T-helper 9 cell (primary cell): ENCODE data around the gene NLRP6.
A peak's percentile ranks its signal among the peaks of the same experiment; 100 is the strongest.
"Not testable (repeated sequence)": the region's sequence is repeated elsewhere in the genome, so short reads cannot be mapped to it uniquely, and the experiment has no call there.

Source experiments
- DNase-seq: peaks from one replicate; pipeline ENCODE4 v3.0.0-alpha.2; 2020

The NLRP6 gene

DNA sequence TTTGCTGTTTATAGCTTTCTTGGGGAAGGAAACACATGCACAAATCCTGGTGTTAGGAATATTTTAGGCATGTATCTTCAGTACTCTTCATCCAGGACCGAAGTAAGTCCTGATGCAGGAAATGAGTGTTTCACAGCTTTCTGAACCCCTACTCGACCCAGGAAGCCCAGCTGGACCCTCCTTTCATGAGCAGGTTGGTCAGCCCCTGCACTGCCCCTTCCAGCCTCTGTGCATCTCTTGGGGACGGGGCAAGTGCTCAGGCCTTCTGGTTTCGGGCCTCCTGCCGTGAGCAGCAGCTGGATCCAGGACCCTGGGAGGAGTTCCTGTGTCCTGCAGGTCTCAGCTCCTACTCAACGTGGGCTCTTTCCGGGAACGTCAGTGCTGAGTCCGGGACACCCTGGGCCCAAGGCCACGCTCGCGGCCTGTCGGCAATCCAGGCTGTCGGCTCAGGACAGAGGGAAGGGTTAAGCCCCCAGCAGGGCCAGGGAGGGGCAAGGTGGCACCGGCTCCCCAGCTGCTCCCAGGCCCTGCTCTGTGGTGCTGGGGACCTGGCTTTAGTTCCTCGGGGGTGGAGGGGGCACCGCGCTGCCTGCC, 31.9 kb downstream of the NLRP6 start:
- not testable (repeated sequence) for DNase-seq

DNA sequence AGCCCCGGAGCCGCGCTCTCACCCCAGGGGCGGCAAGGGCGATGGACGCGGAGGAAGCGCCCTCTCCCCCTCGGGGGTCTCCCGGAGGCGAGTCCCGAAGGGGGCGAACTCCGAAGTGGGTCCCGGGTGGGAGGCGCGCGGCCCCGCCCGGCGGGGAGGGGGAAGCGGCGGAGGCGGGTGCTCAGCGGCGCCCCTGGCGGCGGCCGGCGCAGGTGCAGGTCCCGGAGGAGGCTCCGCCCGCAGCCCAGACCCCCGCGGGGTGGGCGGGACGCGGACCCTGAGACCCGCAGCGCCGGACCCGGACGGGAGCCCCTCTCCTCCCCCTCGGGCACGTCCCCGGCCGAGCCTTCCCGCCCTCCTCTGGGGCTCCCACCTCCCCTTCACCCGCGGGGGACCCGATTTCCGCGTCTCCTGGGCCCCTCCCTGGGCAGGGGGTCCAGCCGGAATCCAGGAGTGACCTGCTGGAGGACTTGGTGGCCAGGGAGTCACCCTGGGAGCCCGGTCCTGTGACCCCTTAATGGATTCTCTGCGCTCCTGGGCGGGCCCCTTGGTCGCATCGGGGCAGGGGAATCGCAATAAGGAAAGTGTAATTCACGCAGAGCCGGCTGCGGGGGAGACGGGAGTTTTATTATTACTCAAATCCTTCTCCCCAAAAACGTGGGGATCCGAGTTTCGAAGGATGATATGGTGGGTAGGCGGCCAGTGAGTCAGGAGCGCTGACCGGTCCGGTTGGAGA, 33.0 kb downstream of the NLRP6 start:
- not testable (repeated sequence) for DNase-seq

DNA sequence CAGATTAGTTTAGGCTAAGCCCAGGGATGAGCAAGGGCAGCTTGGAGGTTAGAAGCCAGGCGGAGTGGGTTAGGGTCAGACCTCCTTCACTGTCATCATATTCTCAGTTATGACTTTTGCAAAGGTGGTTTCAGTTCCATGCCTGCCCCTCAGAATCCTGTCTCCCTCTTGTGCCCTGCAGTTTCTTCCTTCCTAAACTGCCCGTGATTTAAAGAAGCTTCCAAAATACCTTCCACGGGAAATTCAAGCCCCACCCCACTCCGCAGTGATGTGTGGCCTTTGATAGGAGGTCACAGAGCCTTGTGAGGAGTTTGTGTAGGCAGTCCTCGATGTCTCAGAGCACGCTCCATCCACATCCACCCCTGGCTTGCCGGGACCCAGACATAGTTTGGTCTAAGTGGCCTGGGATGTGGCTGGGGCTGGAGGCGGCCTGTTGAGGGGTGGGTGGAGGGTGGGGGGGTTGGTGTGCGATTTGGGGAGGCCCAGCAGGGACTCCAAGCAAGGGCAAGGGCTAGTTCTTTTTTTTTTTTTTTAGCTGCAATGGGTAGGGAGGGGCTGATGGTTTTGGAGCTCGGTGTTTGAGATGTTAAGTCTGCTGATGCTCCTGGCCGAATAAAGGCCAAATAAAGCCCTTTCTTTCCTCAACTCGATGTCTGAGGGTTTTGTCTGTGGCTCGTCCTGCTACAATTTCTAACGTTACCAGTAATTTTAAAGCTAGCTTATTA, 34.0 kb downstream of the NLRP6 start:
- no peak for DNase-seq

DNA sequence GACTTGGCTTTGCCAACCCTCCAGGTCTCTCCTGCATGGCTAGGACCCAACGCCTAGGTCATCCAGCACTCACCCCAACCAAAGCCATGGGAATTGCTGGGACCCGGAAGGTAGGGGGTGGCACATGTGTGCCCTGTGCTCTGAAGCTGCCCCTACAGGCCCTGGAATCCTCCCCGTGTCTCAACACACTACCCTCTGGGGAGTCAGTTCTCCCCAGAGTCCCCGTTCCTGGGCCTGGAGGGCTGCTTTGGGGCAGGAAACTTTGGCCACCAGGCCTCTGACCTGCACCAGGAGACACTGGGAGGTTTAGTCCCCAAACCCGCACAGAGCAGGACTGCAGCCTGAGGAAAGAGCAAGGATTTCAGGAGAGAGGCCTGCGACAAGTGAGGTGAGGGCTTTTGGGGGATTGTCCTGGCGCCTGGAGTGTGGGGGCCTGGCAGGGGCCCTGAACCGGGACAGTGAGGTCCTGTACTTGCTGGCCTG, 35.1 kb downstream of the NLRP6 start:
- DNase-seq: no peak

DNA sequence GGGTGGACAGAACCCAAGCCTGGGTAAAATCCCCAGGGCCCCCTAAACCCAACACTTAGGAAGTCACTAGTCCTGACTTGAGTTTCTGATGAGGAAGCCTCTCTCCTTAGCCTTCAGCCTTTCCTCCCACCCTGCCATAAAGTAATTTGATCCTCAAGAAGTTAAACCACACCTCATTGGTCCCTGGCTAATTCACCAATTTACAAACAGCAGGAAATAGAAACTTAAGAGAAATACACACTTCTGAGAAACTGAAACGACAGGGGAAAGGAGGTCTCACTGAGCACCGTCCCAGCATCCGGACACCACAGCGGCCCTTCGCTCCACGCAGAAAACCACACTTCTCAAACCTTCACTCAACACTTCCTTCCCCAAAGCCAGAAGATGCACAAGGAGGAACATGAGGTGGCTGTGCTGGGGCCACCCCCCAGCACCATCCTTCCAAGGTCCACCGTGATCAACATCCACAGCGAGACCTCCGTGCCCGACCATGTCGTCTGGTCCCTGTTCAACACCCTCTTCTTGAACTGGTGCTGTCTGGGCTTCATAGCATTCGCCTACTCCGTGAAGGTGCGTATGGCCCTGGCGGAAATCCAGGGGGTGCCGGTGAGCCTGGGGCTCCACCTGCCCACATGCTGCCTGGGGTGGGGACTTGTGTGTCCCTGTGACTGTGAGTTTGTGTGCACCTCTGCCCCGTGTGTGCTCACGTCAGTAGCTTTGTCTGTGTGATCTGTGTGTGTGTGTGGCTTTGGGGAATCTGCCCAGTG, 35.8 kb downstream of the NLRP6 start, which contains the start of gene IFITM1:
TSS of gene IFITM1 (plus strand) at position 254 of the 767 bp plus-strand sequence. CDS start at position 385, 131 bp downstream.
- DNase-seq: peak; percentile 51

DNA sequence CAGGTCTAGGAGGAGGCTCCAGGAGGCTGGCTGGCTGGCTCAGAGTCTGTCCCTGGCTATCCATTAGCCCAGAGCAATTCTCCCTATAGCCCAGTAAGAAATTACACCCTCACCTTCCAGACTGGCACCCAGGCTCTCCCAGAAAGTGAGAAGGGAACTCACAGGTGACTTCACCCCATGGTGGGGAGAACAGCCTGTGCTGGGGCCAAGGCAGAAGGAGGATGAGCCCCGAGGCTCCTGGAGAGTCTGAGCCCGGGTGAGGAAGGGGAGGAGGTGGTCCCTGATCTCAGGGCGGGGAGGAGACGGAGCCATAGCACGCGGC, 36.3 kb downstream of the NLRP6 start:
- DNase-seq: not testable (repeated sequence)

DNA sequence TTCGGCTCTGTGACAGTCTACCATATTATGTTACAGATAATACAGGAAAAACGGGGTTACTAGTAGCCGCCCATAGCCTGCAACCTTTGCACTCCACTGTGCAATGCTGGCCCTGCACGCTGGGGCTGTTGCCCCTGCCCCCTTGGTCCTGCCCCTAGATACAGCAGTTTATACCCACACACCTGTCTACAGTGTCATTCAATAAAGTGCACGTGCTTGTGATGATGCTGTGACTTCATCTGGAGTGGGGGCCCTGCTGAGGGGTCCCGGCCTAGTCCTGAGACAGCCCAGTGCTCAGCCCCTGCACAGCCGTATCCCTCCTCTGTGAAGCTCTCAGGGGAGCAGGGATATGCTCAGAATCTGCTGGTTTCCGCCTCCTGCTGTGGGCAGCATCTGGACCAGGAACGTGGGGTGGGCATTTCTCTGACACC, 36.9 kb downstream of the NLRP6 start:
- DNase-seq: no peak

DNA sequence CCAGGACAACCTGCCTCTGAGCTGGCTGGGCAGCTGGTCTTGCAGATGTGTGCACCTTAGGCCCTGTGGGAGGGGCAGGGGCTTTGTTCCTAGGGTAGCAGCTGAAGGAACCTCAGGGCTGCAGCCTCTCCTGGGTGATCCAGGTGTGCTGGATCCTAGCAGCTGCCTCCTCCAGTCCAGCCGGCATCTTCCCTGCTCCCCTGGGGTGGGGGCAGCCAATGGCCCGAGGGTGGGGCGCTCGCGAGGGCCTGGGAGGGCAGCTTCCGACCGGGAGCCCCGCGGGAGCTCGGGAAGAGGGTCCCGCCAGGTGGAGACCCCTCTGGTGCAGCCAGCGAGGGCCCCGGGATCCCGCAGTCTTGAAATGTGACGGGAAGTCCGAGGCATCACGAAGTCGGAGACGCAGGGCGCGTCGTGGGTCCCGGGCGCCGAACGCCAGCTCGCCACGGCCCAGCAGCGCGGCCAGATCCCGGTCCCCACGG, 37.3 kb downstream of the NLRP6 start:
- DNase-seq: no peak

DNA sequence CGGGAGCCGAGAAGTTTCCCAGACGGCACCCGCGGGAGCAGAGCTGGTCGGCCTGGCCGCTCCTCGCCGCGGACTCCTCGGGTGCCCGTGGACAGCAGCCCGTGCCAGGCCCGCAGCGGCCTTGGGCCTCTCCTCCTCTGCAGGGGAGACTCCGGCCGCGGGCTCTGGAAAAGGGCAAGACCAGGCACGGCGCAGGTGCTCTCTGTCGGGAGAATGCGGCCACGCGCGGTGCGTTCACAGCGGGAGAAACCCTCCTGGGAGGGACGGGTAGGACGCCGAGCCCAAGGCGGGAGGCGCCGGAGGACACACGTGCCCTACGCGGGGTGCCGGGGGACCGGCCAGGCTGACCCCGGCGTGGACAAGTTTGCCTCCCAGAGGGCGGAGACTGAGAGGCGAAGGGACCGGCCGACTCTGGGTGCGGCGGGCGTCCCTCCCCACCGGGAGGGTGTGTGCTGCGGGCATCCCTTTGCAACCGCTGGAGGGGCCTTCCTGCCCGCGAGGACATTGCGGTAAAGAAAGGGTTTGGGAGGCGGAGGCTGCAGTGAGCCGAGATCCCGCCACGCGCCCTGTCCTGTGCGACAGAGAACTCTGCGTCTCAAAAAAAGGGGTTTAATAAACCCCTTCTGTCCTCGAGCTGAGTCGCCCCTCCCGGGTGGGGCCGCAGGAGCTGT, 38.0 kb downstream of the NLRP6 start:
- DNase-seq: no peak

DNA sequence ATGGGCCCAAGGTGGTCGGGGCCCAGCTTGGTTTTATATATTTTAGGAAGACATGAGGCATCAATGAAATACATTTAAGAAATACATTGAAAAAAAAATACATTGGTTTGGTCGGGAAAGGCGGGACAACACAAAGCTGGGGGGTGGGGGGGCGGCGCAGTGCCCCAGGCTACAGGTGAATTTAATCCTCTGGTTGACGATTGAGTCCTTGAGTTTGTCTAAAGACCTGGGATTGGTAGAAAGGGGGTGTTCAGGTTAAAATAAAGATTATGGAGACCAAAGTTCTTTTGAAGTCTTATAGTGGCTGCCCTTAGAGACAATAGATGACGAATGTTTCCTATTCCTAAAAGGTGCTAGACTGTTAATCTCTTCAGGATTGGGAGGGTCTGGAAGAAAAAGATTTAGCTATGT, 38.7 kb downstream of the NLRP6 start:
- no peak for DNase-seq

DNA sequence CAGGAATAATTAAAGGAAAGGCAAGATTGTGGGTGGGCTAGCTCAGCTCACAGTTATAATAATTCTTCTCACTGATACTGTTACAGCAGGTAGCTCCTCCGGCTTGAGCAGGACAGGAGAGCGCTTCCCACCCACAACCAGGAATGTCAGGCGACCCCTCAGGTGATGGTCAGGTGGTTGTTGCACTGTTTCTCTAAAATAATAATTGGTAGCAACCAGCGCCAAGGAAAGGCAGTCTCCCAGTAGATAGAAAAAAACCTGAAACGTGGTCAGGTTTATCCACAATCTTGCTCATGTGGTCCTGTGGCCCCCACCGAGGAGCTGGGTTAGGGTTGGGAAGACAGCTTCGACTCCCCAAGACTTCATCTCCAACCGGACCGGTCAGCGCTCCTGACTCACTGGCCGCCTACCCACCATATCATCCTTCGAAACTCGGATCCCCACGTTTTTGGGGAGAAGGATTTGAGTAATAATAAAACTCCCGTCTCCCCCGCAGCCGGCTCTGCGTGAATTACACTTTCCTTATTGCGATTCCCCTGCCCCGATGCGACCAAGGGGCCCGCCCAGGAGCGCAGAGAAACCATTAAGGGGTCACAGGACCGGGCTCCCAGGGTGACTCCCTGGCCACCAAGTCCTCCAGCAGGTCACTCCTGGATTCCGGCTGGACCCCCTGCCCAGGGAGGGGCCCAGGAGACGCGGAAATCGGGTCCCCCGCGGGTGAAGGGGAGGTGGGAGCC, 39.6 kb downstream of the NLRP6 start:
- not testable (repeated sequence) for DNase-seq

DNA sequence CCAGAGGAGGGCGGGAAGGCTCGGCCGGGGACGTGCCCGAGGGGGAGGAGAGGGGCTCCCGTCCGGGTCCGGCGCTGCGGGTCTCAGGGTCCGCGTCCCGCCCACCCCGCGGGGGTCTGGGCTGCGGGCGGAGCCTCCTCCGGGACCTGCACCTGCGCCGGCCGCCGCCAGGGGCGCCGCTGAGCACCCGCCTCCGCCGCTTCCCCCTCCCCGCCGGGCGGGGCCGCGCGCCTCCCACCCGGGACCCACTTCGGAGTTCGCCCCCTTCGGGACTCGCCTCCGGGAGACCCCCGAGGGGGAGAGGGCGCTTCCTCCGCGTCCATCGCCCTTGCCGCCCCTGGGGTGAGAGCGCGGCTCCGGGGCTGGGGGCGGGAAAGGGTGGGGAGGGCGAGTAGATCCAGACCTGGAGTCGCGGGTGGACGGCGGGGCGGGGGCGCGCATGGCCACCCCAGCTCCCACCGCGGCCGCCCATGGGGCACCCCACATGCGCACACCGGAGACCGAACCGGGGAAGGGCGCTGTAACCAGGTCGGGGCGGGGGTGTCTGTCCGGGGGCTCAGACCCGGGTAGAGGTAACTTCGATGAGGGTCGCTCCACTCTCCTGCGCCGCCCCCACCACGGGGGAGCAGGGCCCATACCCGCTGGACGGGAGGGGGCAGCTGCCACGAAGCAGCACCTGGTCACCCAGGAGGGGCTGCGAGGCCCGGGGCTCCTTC, 40.4 kb downstream of the NLRP6 start:
- DNase-seq: not testable (repeated sequence)

DNA sequence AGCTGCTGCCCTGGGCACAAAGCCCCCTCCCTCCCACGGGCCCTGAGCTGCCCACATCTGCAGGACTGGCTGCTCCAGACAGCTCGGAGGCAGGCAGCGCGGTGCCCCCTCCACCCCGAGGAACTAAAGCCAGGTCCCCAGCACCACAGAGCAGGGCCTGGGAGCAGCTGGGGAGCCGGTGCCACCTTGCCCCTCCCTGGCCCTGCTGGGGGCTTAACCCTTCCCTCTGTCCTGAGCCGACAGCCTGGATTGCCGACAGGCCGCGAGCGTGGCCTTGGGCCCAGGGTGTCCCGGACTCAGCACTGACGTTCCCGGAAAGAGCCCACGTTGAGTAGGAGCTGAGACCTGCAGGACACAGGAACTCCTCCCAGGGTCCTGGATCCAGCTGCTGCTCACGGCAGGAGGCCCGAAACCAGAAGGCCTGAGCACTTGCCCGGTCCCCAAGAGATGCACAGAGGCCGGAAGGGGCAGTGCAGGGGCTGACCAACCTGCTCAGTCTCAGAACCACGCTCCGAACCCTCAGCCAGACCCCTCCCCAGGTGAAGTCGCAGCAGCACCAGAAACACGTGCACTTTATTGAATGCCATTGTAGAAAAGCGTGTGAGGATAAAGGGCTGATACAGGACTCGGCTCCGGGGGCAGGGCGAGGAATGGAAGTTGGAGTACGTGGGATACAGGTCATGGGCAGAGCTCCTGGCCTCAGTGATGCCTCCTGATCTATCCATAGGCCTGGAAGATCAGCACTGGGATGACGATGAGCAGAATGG, 41.1 kb downstream of the NLRP6 start:
- DNase-seq: not testable (repeated sequence)

DNA sequence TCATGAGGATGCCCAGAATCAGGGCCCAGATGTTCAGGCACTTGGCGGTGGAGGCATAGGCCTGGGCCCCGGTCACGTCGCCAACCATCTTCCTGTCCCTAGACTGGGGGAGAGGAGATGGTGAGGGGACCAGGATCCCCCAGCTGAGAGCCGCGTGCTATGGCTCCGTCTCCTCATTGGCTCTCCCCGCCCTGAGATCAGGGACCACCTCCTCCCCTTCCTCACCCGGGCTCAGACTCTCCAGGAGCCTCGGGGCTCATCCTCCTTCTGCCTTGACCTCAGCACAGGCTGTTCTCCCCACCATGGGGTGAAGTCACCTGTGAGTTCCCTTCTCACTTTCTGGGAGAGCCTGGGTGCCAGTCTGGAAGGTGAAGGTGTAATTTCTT, 41.7 kb downstream of the NLRP6 start:
- not testable (repeated sequence) for DNase-seq

DNA sequence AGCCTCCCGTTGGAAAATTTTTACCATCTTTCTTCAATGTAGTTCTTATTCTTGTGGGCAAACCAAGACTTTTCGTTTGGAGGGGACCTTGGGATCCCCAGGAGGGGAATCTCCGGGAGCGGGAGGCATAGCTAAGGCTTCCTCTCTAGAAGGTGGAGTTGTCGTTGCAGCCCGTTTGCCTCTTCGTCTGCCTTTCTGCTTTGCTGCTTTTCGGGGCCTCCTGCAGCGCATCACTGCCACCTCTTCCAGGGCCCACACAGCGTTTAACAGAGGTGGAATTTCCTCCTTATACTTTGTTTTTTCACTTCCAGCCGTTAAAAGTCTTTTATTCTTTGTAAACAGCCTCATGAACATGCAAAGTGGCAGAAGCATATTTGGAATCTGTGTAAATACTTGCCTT, 45.9 kb downstream of the NLRP6 start:
- no peak for DNase-seq

DNA sequence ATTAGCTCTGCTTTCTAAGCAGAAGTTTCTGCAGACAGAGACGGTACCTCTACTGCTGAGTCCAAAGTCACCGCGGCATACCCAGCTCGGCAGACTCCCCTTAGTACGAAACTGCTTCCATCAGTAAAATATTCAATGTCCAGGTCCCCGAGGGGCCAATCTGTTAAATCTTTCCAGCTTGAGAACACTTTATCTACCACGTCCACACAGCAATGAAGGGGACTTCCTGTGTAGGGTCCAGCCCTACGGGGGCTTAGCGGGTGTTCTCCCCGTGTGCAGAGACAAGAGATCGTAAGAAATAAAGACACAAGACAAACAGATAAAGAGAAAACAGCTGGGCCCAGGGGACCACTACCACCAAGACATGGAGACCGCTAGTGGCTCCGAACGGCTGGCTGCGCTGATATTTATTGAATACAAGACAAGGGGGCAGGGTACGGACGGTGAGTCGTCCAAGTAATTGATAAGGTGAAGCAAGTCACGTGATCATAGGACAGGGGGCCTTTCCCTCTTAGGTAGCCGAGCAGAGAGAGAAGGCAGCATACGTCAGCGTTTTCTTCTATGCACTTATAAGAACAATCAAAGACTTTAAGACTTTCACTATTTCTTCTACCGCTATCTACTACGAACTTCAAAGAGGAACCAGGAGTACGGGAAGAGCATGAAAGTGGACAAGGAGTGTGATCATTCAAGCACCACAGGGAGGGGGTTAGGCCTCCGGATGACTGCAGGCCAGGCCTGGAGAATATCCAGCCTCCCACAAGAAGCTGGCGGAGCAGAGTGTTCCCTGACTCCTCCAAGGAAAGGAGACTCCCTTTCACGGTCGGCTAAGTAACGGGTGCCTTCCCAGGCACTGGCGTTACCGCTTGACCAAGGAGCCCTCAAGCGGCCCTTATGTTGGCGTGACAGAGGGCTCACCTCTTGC, 46.6 kb downstream of the NLRP6 start:
- DNase-seq: not testable (repeated sequence)

DNA sequence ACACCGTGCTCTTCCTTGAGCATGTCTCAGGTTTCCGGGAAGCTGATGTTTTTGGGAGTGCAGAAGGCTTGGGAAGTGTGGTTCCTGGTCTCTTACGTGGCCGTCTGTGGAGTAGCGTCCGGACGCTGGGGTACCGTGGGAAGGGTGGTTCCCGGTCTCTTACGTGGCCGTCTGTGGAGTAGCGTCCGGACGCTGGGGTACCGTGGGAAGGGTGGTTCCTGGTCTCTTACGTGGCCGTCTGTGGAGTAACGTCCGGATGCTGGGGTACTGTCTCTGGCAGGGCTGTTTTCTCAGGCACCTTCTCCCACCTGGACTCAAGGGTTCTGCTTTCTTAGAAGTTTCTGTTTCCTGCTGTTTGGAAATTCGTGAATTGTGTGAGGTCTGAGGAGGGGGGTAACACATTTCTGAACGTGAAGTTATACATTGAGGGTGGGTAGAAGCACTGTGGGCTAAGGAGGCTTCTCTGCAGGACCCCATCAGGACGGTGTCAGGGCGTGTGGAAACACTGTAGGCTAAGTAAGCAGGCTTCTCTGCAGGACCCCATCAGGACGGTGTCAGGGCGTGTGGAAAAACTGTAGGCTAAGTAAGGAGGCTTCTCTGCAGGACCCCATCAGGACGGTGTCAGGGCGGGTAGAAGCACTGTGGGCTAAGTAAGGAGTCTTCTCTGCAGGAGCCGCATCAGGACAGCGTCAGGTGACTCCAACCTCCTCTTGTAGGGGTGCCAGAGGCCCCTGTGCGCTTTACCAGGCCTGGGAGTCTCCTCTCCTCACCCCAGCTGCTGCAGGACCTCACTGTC, 47.8 kb downstream of the NLRP6 start:
- no peak for DNase-seq

DNA sequence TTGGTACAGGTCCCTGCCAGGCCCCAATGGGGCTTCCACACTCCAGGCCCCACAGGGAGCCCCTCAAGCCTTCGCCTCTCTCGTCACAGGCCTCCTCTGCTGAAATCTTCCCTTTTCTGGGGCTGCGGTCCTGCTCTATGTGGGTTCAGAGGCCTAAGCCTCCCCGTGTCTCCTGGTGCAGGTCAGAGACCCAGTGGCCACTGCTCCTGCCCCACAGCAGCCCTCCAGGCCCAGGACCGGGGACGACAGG, 48.3 kb downstream of the NLRP6 start:
- DNase-seq: no peak
